HCT116 (cell line): ENCODE results near the gene DNAH7. TPM values are rescaled to one million over a fixed set of nuclear protein-coding genes. Genes with fewer than 3 reads are reported as not detected.

Experiments
- ATAC-seq: fragments of 200-7000 bp; cut with Tn5 transposase; 2 replicates; pipeline ENCODE4 v1.9.1; 2020; ENCODE audit warnings: mild to moderate bottlenecking, moderate library complexity
- BruUV-seq: library from RNA; stranded (reverse); fragments of 400-500 nt; replicated peaks from 2 replicates; lab custom pipeline; 2021; lab: Mats Ljungman, UMichigan
- CTCF ChIA-PET: fragments of 300-600 bp; sonication (Branson Sonifier 250); formaldehyde crosslinking; loops from one replicate; lab custom pipeline; 2021; ENCODE audit warnings: antibody characterized with exemption; lab: Charles Lee
- POLR2A ChIA-PET: fragments of 300-600, 350-600 bp; sonication (Branson Sonifier 250); formaldehyde crosslinking; loops from one replicate; lab custom pipeline; 2021; ENCODE audit warnings: antibody characterized with exemption; lab: Charles Lee
- RAD21 ChIA-PET, 2 experiments: fragments of 300-600 bp; sonication (Branson Sonifier 250); formaldehyde crosslinking; loops; one replicate each; lab custom pipeline; 2023; ENCODE audit warnings: low total read pairs in 2 of 2; ENCODE audit not compliant: uncharacterized antibody in 2 of 2, unreplicated experiment in 2 of 2, low non-redundant PET in 1 of 2; lab: Charles Lee
- DNase-seq: peaks from one replicate; pipeline ENCODE4 v3.0.0-alpha.2; 2010; ENCODE audit warnings: low read depth, low spot score
- H2AFZ ChIP-seq: fragments of 200-600 bp; shearing (Covaris generic), sonication (generic); 2 replicates; pipeline ENCODE4 v1.6.1; 2017; ENCODE audit warnings: low read depth, mixed run types, mixed read lengths, antibody characterized with exemption, low read length; ENCODE audit not compliant: poor library complexity, severe bottlenecking
- H3K27ac ChIP-seq: 2 replicates; pipeline ENCODE4 v1.5.1; 2012; ENCODE audit warnings: low read depth, low read length
- H3K27me3 ChIP-seq: fragments of 200-600 bp; sonication (generic); 2 replicates; pipeline ENCODE4 v1.6.1; 2016; ENCODE audit warnings: mixed run types, low read length, mixed read lengths; ENCODE audit not compliant: insufficient read depth
- H3K36me3 ChIP-seq, 2 experiments: fragments of 200-500 bp in 1 of 2; fragments of 200-600 bp in 1 of 2; sonication (Bioruptor generic) in 1 of 2; sonication (generic) in 1 of 2; 2 replicates each; pipeline versions ENCODE4 v1.5.1 to v1.6.1; 2014 to 2016; ENCODE audit warnings: low read length in 2 of 2, inconsistent platforms in 1 of 2, mixed read lengths in 1 of 2, mixed run types in 1 of 2; ENCODE audit not compliant: insufficient read depth in 2 of 2, control insufficient read depth in 1 of 2
- H3K4me1 ChIP-seq, 2 experiments: fragments of 200-600 bp in 1 of 2; sonication (generic) in 1 of 2; 2 replicates each; pipeline versions ENCODE4 v1.5.1 to v1.6.1; 2012 to 2017; ENCODE audit warnings: low read length in 2 of 2, inconsistent platforms in 1 of 2, mild to moderate bottlenecking in 1 of 2, mixed read lengths in 1 of 2, mixed run types in 1 of 2, moderate library complexity in 1 of 2; ENCODE audit not compliant: insufficient read depth in 2 of 2, control insufficient read depth in 1 of 2
- H3K4me2 ChIP-seq: fragments of 200-600 bp; sonication (generic); 2 replicates; pipeline ENCODE4 v1.6.1; 2017; ENCODE audit warnings: mixed run types, low read length, mixed read lengths
- H3K4me3 ChIP-seq, 2 experiments: fragments of 200-600 bp in 1 of 2; sonication (generic) in 1 of 2; replicated peaks in 1 of 2; 2 replicates each; pipeline ENCODE4 v1.5.1; 2011 to 2016; ENCODE audit warnings: low read length in 2 of 2, control low read depth in 1 of 2, low read depth in 1 of 2, mild to moderate bottlenecking in 1 of 2, mixed read lengths in 1 of 2, mixed run types in 1 of 2
- H3K79me2 ChIP-seq: fragments of 200-600 bp; sonication (generic); 2 replicates; pipeline ENCODE4 v1.6.1; 2017; ENCODE audit warnings: mild to moderate bottlenecking, mixed run types, low read length, moderate library complexity, mixed read lengths; ENCODE audit not compliant: insufficient read depth
- H3K9ac ChIP-seq: fragments of 200-600 bp; sonication (generic); 2 replicates; pipeline ENCODE4 v1.6.1; 2016; ENCODE audit warnings: low read length, mixed read lengths
- H3K9me2 ChIP-seq: fragments of 200-600 bp; sonication (generic), shearing (Covaris generic); 2 replicates; pipeline ENCODE4 v1.6.1; 2017; ENCODE audit warnings: mixed run types, mild to moderate bottlenecking, moderate library complexity; ENCODE audit not compliant: insufficient read depth
- H3K9me3 ChIP-seq, 2 experiments: fragments of 200-500 bp in 1 of 2; fragments of 200-600 bp in 1 of 2; sonication (Bioruptor generic) in 1 of 2; sonication (generic) in 1 of 2; 2 replicates each; pipeline ENCODE4 v1.6.1; 2014 to 2017; ENCODE audit warnings: low read length in 2 of 2, mixed read lengths in 2 of 2, inconsistent platforms in 1 of 2, low read depth in 1 of 2, mild to moderate bottlenecking in 1 of 2, mixed run types in 1 of 2, moderate library complexity in 1 of 2; ENCODE audit not compliant: control insufficient read depth in 1 of 2, insufficient read depth in 1 of 2
- H4K20me1 ChIP-seq: fragments of 200-600 bp; sonication (generic), shearing (Covaris generic); 2 replicates; pipeline ENCODE4 v1.6.1; 2017; ENCODE audit warnings: mixed run types, mild to moderate bottlenecking, moderate library complexity; ENCODE audit not compliant: insufficient read depth
- CBX3 ChIP-seq: IDR thresholded peaks from 2 replicates; pipeline ENCODE4 v1.6.1; 2012; ENCODE audit warnings: low read depth
- EZH2 ChIP-seq: fragments of 200-600 bp; sonication (generic); IDR thresholded peaks from 2 replicates; pipeline ENCODE4 v1.6.1; 2017; ENCODE audit warnings: antibody characterized with exemption, mixed run types
- POLR2A ChIP-seq: IDR thresholded peaks from 2 replicates; pipeline ENCODE4 v1.7.0; 2011; ENCODE audit warnings: borderline replicate concordance; ENCODE audit not compliant: insufficient read depth, insufficient read length; ENCODE audit errors: extremely low read depth
- RAD21 ChIP-seq: IDR thresholded peaks from 2 replicates; pipeline ENCODE4 v1.6.1; 2012; ENCODE audit warnings: low read depth, mild to moderate bottlenecking
- SIN3A ChIP-seq: IDR thresholded peaks from 2 replicates; pipeline ENCODE4 v1.6.1; 2012; ENCODE audit warnings: low read depth
- SP1 ChIP-seq: IDR thresholded peaks from 2 replicates; pipeline ENCODE4 v1.6.1; 2012; ENCODE audit warnings: low read depth
- TCF7L2 ChIP-seq: IDR thresholded peaks from 2 replicates; pipeline ENCODE4 v1.7.0; 2011; ENCODE audit warnings: borderline replicate concordance, inconsistent platforms; ENCODE audit not compliant: insufficient read depth, insufficient read length; ENCODE audit errors: extremely low read depth
- ZFX ChIP-seq: fragments of 450-650 bp; IDR thresholded peaks from 2 replicates; pipeline ENCODE4 v1.6.1; 2017
- ZNF274 ChIP-seq: fragments of 200-500 bp; sonication (Bioruptor generic); IDR thresholded peaks from 2 replicates; pipeline ENCODE4 v1.6.1; 2014; ENCODE audit warnings: mild to moderate bottlenecking, low read depth, low read length, inconsistent platforms
- intact Hi-C: fragments of 100-400 bp; cut with micrococcal nuclease; formaldehyde crosslinking; loops from 2 replicates; pipeline ENCODE4 v1.10.0; 2022
- total RNA-seq: library from RNA; stranded (reverse); gene quantifications from one replicate; pipeline ENCODE4 v1.2.1, GENCODE V29; 2021; ENCODE audit not compliant: unreplicated experiment
- TF ChIP-seq, protein P1 (sequence below): IDR thresholded peaks from 2 replicates; pipeline ENCODE4 v1.6.1; 2012
- TF ChIP-seq, protein P2 (sequence below): IDR thresholded peaks from 2 replicates; pipeline ENCODE4 v1.6.1; 2012; ENCODE audit warnings: low read depth
- TF ChIP-seq, protein P3 (sequence below): IDR thresholded peaks from 2 replicates; pipeline ENCODE4 v1.6.1; 2012

DNAH7 gene
- total RNA-seq, 1 experiment from 2014 or later, result not detected

DNA sequence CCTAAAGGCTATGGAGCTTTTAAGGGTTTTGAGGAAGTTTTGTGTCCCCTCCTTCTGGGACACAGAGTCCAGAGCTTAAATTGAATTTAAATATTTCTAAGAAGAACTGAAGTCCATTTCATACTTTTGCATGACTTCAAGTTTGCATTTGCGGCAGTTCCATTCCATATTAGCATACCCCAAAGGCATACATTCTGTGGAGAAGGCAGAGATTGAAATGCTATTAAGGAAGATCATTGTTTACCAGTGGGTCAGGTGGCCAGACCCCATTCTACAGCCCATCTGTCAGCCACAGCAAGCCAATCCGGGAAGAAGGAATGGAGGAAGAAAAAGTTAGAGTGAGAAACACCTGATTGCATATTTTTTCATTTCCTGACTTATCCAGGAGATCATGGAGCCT, 75.0 kb downstream of the DNAH7 start:
- H3K9me2 ChIP-seq, result no peaks in the 10 kb centered on the region
- ChIA-PET RAD21 (no interaction called here), CTCF (no interaction called here), POLR2A (interaction anchor here (1.4 kb wide), 1 partner anchor 8 kb away, joined by 3 read pairs; no protein-coding TSS in a partner anchor)
- DNase-seq (no peak), ATAC-seq (no peak)
- no peak overlapping the region for H3K4me2 ChIP-seq
- BruUV-seq, result no TSS peak
- no peaks in the 10 kb centered on the region for H3K79me2 ChIP-seq
- no peak overlapping the region for H3K4me3 ChIP-seq
- H4K20me1 ChIP-seq, result no peaks in the 10 kb centered on the region
- no peaks in the 10 kb centered on the region for H3K4me1 ChIP-seq
- H3K27me3 ChIP-seq, result no peaks in the 10 kb centered on the region
- H2AFZ ChIP-seq, result no peak overlapping the region
- H3K9me3 ChIP-seq, result no peaks in the 10 kb centered on the region
- no peak overlapping the region for H3K27ac ChIP-seq
- TF ChIP-seq, protein P1, sequence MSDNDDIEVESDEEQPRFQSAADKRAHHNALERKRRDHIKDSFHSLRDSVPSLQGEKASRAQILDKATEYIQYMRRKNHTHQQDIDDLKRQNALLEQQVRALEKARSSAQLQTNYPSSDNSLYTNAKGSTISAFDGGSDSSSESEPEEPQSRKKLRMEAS, result no peak
- TF ChIP-seq EZH2, result no peak
- TF ChIP-seq CBX3, result no peak
- TF ChIP-seq, protein P2, sequence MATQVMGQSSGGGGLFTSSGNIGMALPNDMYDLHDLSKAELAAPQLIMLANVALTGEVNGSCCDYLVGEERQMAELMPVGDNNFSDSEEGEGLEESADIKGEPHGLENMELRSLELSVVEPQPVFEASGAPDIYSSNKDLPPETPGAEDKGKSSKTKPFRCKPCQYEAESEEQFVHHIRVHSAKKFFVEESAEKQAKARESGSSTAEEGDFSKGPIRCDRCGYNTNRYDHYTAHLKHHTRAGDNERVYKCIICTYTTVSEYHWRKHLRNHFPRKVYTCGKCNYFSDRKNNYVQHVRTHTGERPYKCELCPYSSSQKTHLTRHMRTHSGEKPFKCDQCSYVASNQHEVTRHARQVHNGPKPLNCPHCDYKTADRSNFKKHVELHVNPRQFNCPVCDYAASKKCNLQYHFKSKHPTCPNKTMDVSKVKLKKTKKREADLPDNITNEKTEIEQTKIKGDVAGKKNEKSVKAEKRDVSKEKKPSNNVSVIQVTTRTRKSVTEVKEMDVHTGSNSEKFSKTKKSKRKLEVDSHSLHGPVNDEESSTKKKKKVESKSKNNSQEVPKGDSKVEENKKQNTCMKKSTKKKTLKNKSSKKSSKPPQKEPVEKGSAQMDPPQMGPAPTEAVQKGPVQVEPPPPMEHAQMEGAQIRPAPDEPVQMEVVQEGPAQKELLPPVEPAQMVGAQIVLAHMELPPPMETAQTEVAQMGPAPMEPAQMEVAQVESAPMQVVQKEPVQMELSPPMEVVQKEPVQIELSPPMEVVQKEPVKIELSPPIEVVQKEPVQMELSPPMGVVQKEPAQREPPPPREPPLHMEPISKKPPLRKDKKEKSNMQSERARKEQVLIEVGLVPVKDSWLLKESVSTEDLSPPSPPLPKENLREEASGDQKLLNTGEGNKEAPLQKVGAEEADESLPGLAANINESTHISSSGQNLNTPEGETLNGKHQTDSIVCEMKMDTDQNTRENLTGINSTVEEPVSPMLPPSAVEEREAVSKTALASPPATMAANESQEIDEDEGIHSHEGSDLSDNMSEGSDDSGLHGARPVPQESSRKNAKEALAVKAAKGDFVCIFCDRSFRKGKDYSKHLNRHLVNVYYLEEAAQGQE, result no peak
- no peak for TF ChIP-seq TCF7L2
- no peak for TF ChIP-seq POLR2A
- TF ChIP-seq ZFX, result no peak
- TF ChIP-seq SP1, result no peak
- no peak for TF ChIP-seq RAD21
- TF ChIP-seq SIN3A, result no peak
- TF ChIP-seq ZNF274, result no peak
- TF ChIP-seq, protein P3, sequence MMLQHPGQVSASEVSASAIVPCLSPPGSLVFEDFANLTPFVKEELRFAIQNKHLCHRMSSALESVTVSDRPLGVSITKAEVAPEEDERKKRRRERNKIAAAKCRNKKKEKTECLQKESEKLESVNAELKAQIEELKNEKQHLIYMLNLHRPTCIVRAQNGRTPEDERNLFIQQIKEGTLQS, result no peak
- TF ChIP-seq, all 23 proteins: peak for 0
- Histone ChIP-seq H3K9ac (no peak overlapping the region), H3K36me3 (no peaks in the 10 kb centered on the region)
- intact Hi-C loops, result no loop called here
